ENCODE results near the gene LYZ. TPM values are rescaled to one million over a fixed set of nuclear protein-coding genes. Genes with fewer than 3 reads are reported as not detected.

LYZ gene
- polyA plus RNA-seq, 1 donor (not counting 4 experiments of a cell fraction or from before 2014, with no cell fraction given), result not detected

DNA sequence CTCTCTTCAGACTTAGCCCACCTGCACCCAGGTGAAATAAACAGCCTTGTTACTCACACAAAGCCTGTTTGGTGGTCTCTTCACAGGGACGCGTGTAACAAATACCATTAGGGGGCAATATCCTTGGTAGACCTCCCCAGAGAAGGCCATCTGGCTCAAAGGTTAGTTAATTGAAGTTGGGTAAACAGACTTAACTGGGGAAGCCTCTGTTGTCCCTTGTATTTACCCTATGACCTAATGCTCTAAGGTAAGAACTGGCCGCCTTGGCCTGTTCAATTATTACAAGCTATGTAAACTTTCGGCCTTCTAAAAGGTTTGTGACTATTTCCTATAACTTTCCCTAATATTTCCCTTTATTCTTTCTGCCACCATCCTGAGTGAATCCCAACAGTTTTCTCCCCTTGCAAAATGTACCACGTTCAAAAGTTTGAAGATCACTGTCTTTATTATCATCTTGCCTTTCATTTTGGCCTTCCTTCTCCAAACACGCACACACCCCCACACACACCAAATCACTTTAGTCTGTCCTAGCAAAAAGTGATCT lies 15.3 kb upstream of the LYZ start:
- Histone ChIP-seq H3K27ac (ENCODE audit: control insufficient read depth, insufficient read depth, low read length) (no peak overlapping the region), H3K4me1 (ENCODE audit: control insufficient read depth, extremely low read depth, insufficient read depth, low read length) (peaks cover 9% of the 10 kb centered on the region), H3K36me3 (ENCODE audit: control insufficient read depth in 2 of 2, extremely low read depth in 1 of 2, insufficient read depth in 2 of 2, low read length in 2 of 2) (no peaks in the 10 kb centered on the region), H3K79me2 (ENCODE audit: control insufficient read depth, insufficient read depth, low read length) (no peaks in the 10 kb centered on the region), H3K4me2 (ENCODE audit: control insufficient read depth, extremely low read depth, insufficient read depth, low read depth, low read length) (no peak overlapping the region), H3K27me3 (ENCODE audit: control insufficient read depth, extremely low read depth, insufficient read depth, low read length) (no peaks in the 10 kb centered on the region), H3K4me3 (ENCODE audit: control insufficient read depth in 2 of 3, extremely low read depth in 1 of 3, insufficient read depth in 2 of 3, low read depth in 1 of 3, low read length in 3 of 3) (no peak overlapping the region), H3K9me3 (ENCODE audit: control insufficient read depth, low read depth, low read length) (no peaks in the 10 kb centered on the region), H2AFZ (ENCODE audit: control insufficient read depth, low read length) (no peak overlapping the region), H3K9me1 (ENCODE audit: control insufficient read depth, extremely low read depth, insufficient read depth, low read length) (no peaks in the 10 kb centered on the region), H3K9ac (ENCODE audit: control insufficient read depth, extremely low read depth, insufficient read depth, low read length) (no peak overlapping the region), H4K20me1 (ENCODE audit: control insufficient read depth, extremely low read depth, insufficient read depth, low read length) (no peaks in the 10 kb centered on the region)
- dilution Hi-C loops (cut with MboI; ENCODE audit: extremely low pct_ligation_motif_present, low sequenced_read_pairs), result no loop called here
- DNase-seq (ENCODE audit: low read depth, low spot score) (no peak), FAIRE-seq (no peak)
- TF ChIP-seq EZH2 (IDR thresholded peaks at IDR 0.05; ENCODE audit: low read length), result no peak
- TF ChIP-seq, protein P1, sequence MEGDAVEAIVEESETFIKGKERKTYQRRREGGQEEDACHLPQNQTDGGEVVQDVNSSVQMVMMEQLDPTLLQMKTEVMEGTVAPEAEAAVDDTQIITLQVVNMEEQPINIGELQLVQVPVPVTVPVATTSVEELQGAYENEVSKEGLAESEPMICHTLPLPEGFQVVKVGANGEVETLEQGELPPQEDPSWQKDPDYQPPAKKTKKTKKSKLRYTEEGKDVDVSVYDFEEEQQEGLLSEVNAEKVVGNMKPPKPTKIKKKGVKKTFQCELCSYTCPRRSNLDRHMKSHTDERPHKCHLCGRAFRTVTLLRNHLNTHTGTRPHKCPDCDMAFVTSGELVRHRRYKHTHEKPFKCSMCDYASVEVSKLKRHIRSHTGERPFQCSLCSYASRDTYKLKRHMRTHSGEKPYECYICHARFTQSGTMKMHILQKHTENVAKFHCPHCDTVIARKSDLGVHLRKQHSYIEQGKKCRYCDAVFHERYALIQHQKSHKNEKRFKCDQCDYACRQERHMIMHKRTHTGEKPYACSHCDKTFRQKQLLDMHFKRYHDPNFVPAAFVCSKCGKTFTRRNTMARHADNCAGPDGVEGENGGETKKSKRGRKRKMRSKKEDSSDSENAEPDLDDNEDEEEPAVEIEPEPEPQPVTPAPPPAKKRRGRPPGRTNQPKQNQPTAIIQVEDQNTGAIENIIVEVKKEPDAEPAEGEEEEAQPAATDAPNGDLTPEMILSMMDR (optimal IDR thresholded peaks at IDR 0.05 in 1 of 3, IDR thresholded peaks at IDR 0.05 in 1 of 3, conservative IDR thresholded peaks at IDR 0.05 in 1 of 3; ENCODE audit: extremely low read depth in 1 of 3, insufficient read depth in 2 of 3, low read length in 3 of 3), result no peak

DNA sequence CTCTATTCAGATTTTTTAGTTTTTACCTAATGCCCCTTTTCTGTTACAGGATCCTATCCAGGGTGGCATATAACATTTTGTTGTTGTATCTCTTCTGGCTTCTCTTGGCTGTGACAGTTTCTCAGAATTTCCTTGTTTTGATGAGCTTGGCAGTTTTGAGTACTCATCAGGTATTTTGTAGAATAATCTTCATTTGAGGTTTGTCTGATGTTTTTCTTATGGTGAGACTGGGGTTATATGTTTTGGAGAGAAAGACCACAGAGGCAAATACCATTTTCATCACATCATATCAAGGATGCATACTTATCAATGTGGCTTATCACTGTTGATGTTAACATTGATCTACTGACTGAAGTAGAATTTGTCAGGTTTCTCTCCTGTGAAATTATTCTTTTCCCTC lies 14.0 kb upstream of the LYZ start:
- no peak for FAIRE-seq
- Histone ChIP-seq H3K9me1 (ENCODE audit: control insufficient read depth, extremely low read depth, insufficient read depth, low read length) (no peaks in the 10 kb centered on the region), H3K9me3 (ENCODE audit: control insufficient read depth, low read depth, low read length) (no peaks in the 10 kb centered on the region), H2AFZ (ENCODE audit: control insufficient read depth, low read length) (no peak overlapping the region), H3K4me2 (ENCODE audit: control insufficient read depth, extremely low read depth, insufficient read depth, low read depth, low read length) (no peak overlapping the region), H3K4me3 (ENCODE audit: control insufficient read depth in 2 of 3, extremely low read depth in 1 of 3, insufficient read depth in 2 of 3, low read depth in 1 of 3, low read length in 3 of 3) (no peak overlapping the region), H3K4me1 (ENCODE audit: control insufficient read depth, extremely low read depth, insufficient read depth, low read length) (peaks cover 9% of the 10 kb centered on the region), H3K27me3 (ENCODE audit: control insufficient read depth, extremely low read depth, insufficient read depth, low read length) (no peaks in the 10 kb centered on the region), H4K20me1 (ENCODE audit: control insufficient read depth, extremely low read depth, insufficient read depth, low read length) (no peaks in the 10 kb centered on the region), H3K9ac (ENCODE audit: control insufficient read depth, extremely low read depth, insufficient read depth, low read length) (no peak overlapping the region), H3K79me2 (ENCODE audit: control insufficient read depth, insufficient read depth, low read length) (no peaks in the 10 kb centered on the region), H3K27ac (ENCODE audit: control insufficient read depth, insufficient read depth, low read length) (no peak overlapping the region), H3K36me3 (ENCODE audit: control insufficient read depth in 2 of 2, extremely low read depth in 1 of 2, insufficient read depth in 2 of 2, low read length in 2 of 2) (no peaks in the 10 kb centered on the region)
- no peak for DNase-seq (ENCODE audit: low read depth, low spot score)
- dilution Hi-C loops (cut with MboI; ENCODE audit: extremely low pct_ligation_motif_present, low sequenced_read_pairs), result no loop called here
- TF ChIP-seq, protein P1 (optimal IDR thresholded peaks at IDR 0.05 in 1 of 3, IDR thresholded peaks at IDR 0.05 in 1 of 3, conservative IDR thresholded peaks at IDR 0.05 in 1 of 3; ENCODE audit: extremely low read depth in 1 of 3, insufficient read depth in 2 of 3, low read length in 3 of 3), result no peak
- no peak for TF ChIP-seq EZH2 (IDR thresholded peaks at IDR 0.05; ENCODE audit: low read length)

Data from keratinocyte (primary cell).